MG63 (cell line): ENCODE measurements around the gene SMOC2. TPM values are rescaled to one million over a fixed set of nuclear protein-coding genes. Genes with fewer than 3 reads are reported as not detected.

Experiments used
- DNase-seq: peaks from one replicate; pipeline ENCODE4 v3.0.0-alpha.2; 2020
- H3K27me3 ChIP-seq: fragments of 250-450 bp; sonication (Bioruptor Pico); 2 replicates; pipeline ENCODE4 v1.5.1; 2020; ENCODE audit warnings: mild to moderate bottlenecking, moderate library complexity
- H3K36me3 ChIP-seq: fragments of 250-450 bp; sonication (Bioruptor Pico); 2 replicates; pipeline ENCODE4 v1.5.1; 2020; ENCODE audit warnings: mild to moderate bottlenecking, moderate library complexity
- H3K4me3 ChIP-seq: fragments of 250-450 bp; sonication (Bioruptor Pico); 2 replicates; pipeline ENCODE4 v1.5.1; 2020; ENCODE audit warnings: mild to moderate bottlenecking, moderate library complexity
- H3K9me3 ChIP-seq: fragments of 250-450 bp; sonication (Bioruptor Pico); 2 replicates; pipeline ENCODE4 v1.5.1; 2020; ENCODE audit warnings: mild to moderate bottlenecking, moderate library complexity
- total RNA-seq: library from RNA; depleted of rRNA; stranded (reverse); fragments of >200 nt; shearing (Covaris generic); gene quantifications from 2 replicates; pipeline ENCODE4 v1.2.3, GENCODE V29; 2014; ENCODE audit warnings: low replicate concordance

SMOC2 gene
- total RNA-seq, 1 experiment from 2014 or later: not detected

DNA sequence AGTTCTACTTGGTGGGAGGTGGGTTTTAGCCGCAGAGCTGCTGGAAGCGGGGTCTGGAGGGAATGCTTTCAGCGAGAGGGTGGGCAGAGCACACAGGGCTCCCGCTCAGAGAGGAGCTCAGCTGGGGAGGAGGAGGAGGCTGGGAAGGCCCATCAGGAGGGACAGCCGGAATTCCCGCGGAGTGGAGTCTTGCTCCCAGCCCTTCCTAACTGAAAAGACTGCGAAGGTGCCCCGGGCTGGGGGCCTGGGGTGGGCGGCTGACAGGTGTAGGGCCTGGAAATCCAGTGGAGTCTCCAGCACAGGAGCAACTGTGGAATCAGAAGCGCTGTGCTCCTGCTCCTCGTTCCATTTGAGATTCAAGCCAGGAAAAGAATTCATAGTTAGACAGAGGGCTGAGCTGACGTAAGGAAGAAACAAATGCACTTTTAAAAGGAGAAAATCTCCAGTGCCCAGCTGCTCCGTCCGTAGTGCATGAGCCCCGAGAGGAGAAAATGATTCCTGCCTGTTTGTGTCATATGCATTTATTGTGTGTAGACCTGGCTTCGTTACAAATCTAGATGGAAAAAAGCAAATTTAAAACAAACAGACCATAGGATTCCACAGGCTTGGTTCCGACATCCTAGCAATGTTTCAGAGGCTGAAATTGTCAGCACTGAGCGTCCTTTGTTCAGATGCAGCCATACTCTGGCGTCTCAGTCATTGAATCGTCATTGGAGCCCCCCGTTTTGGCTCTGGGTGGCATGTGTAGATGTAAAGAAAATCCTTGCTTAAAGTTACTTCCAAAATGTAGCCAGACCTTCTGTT, 197.7 kb downstream of the SMOC2 start:
- no peak for DNase-seq
- no peak overlapping the region for H3K4me3 ChIP-seq
- H3K27me3 ChIP-seq: no peaks in the 10 kb centered on the region
- no peaks in the 10 kb centered on the region for H3K36me3 ChIP-seq
- H3K9me3 ChIP-seq: no peaks in the 10 kb centered on the region

DNA sequence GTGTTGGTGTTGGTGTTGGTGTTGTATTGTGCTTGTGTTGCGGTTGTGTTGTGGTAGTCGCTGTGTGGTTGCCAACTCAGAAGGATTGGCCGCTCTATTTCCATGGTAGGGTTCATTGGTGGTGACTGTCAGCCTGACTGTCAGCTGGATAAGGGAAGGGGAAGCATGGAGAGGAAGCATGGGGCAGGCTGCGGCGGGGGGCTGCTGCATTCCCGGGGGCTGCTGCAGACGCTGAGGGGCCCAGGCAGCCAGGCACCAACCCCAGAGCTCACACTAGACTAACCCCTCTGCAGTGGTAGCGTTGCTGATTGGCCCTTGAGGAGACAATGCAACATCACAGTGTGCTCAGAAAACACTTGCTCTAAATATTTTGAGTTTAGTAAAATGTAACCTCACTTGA, 199.2 kb downstream of the SMOC2 start:
- H3K4me3 ChIP-seq: no peak overlapping the region
- H3K36me3 ChIP-seq: no peaks in the 10 kb centered on the region
- no peaks in the 10 kb centered on the region for H3K27me3 ChIP-seq
- no peaks in the 10 kb centered on the region for H3K9me3 ChIP-seq
- no peak for DNase-seq

DNA sequence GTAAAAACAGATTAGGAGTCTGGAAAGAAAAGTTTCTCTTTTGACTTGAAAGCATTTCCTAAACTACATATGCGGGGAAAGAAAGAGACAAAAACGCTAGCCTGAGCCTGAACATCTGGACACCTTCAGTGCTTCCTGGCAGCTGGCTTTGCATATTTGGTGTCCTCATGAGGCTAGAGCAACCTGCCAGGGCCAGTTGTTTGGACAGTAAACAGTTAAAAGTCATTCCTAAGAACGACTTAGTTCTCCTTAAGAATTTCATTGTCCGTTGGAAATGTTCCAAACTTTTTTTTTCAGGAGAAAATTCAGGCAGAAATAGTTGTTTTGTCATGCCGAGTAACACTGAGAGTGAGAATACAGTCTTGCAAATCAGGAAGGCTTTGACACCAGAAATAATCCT, 199.8 kb downstream of the SMOC2 start:
- Histone ChIP-seq H3K9me3 (no peaks in the 10 kb centered on the region), H3K27me3 (no peaks in the 10 kb centered on the region), H3K4me3 (no peak overlapping the region), H3K36me3 (no peaks in the 10 kb centered on the region)
- peak; percentile 5 for DNase-seq

DNA sequence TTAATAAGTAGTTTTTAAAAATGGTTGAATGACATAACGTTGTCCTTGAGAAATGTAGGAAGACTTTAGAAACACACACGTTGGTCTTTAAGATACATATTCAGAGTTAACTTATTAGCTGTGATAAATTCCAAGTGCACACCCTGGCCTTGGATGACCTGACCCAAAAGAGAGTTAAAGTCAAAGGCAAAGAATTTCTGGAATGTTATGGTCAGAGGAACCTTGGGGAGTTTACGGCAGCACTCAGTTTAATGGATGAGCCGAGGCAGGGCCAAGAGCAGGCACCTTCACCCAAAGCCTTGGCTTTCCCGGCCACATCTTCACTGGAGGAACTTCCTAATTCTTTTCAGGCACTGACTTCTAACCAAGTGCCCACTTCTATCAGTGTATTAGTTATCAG, 200.5 kb downstream of the SMOC2 start:
- H3K36me3 ChIP-seq: no peaks in the 10 kb centered on the region
- DNase-seq: peak; percentile 45
- H3K27me3 ChIP-seq: no peaks in the 10 kb centered on the region
- no peaks in the 10 kb centered on the region for H3K9me3 ChIP-seq
- H3K4me3 ChIP-seq: no peak overlapping the region

DNA sequence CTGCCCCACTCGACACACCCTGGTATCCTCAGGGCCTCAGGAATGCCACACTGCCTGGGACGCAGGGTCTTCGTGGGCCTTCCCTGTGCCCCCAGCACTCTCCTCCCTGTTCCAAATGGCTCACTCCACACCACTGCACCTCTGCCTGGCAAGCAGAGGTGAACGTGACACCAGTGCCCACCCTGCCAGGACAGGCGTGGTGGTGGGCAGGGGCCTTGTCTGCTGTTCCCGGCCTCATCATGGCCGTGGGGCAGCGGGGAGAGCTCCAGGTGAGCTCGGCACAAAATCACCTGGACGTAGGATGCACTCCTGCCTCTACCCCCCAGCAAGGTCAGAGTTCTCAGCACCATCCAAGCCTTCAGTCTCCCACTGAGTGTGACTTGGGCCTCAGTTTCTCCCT, 202.4 kb downstream of the SMOC2 start:
- Histone ChIP-seq H3K36me3 (no peaks in the 10 kb centered on the region), H3K27me3 (no peaks in the 10 kb centered on the region), H3K9me3 (no peaks in the 10 kb centered on the region), H3K4me3 (no peak overlapping the region)
- no peak for DNase-seq

DNA sequence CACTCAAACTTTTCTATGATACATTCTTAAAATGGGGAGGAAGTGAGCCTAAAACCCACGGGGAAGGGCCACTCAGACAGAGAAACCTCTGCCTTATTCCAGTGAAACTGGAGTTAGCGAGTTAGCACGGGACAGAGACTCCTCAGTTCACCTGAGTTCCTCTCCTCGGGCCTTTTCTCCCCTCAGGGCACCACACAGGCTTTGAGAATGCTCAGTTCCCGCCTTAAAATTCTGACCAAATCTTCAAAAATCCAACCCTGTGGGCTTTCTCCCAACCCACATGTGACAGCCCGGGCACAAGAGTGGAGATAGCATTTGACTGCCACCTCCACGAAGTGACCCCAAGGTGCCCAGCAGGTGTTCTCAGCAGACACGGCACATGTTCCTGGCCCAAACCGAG, 204.3 kb downstream of the SMOC2 start:
- no peak overlapping the region for H3K4me3 ChIP-seq
- no peaks in the 10 kb centered on the region for H3K27me3 ChIP-seq
- no peak for DNase-seq
- H3K36me3 ChIP-seq: no peaks in the 10 kb centered on the region
- no peaks in the 10 kb centered on the region for H3K9me3 ChIP-seq

DNA sequence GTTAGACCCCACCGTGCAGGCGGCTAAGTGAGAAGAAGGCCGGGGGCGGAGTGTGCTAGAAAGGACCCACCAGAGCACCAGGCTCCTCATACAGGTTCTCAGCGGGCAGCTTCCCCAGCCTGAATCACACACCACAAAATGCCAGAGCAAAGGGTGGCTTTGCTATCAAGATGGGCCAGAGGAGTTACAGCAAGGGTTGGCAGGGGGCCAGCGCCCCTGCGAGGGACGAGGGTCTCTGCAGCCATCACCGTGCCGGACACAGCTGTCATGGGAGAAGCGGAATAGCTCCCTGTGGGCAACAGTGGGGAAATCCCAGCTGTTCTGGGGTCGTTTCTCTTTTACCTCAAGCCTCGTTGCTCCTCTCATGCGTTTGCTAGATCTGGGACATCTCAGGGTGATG, 206.3 kb downstream of the SMOC2 start:
- Histone ChIP-seq H3K27me3 (no peaks in the 10 kb centered on the region), H3K9me3 (no peaks in the 10 kb centered on the region), H3K36me3 (no peaks in the 10 kb centered on the region), H3K4me3 (no peak overlapping the region)
- DNase-seq: no peak

DNA sequence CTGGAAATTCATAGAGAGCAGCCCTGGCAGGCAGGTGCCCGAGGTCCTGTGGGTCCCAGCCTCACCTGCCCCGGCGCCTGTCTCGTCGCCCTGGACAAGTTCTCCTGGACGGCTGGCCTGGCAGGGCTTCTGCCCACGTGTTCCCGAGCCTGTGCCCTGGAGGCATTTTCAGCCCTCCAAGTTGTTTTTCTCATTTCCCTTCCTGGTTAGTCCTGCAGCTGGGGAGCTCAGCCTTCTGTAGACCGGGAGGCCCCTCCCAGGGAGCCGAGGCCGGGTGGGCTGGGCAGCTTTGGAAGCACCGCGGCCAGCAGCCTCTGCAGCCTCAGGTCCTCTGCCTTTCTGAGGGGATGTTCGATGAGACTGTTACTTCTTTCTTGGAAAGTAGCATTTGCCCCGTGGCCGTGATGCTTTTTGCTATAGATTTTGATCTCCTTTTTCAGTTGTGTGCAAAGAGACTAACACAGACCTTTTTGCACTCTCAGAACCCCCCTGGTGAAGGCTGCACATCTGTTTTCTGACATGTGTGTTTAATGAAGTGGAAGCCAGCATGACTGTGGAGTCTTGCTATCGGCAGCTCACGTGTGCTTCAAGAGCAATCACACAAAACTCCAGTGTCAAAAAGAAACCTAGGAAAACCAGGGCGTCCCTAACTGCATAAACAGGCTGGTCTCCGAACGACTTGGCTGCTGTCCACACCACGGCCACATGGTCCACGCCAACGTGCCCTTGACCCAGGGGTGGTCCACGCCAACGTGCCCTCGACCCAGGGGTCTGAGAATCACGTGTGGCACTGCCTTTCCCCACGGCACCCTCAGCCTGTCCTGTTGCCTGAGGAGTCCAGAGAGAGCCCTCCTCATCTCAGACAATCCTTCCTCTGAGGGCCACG, 207.5 kb downstream of the SMOC2 start:
- H3K9me3 ChIP-seq: no peaks in the 10 kb centered on the region
- no peaks in the 10 kb centered on the region for H3K36me3 ChIP-seq
- H3K4me3 ChIP-seq: no peak overlapping the region
- no peak for DNase-seq
- H3K27me3 ChIP-seq: no peaks in the 10 kb centered on the region

DNA sequence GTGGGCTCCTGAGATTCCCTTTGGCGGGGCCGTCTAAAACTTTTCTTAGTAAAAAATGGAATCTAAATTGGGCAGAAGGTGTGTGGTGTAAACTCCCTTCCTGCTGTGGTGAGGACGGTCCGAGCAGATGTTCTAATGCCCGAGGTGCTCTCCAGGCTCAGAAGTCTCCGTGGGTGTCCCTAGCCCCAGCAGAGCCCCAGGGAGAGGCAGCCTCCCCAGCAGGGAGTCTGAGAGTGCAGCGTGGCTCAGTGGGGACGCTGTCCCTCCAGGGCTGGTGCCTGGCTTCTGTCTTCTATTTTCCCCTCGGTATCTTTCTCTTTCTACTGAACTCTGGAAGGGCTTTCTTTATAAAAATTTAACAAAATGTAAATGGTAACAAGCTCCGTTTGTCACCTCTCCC, 208.2 kb downstream of the SMOC2 start:
- DNase-seq: no peak
- H3K9me3 ChIP-seq: no peaks in the 10 kb centered on the region

DNA sequence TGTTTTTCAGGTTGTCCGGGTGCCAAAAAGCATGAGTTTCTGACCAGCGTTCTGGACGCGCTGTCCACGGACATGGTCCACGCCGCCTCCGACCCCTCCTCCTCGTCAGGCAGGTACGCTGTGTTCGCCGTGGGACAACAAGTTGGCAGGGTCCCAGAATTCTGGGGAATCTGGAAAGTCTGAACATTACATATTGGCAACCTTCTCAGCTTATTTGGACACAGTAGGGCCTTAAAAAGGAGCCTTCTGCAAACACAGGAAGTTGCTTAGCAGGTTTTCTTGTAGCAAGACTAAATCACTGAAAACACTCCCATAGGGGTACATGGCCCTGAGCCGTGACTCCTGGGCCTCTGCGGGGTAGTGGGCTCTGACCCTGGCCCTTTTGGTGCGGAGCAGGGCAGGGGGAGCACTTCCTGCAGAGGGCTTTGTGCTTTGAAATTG, 209.7 kb downstream of the SMOC2 start:
- no peak for DNase-seq
- no peaks in the 10 kb centered on the region for H3K27me3 ChIP-seq
- no peaks in the 10 kb centered on the region for H3K36me3 ChIP-seq
- no peak overlapping the region for H3K4me3 ChIP-seq
- no peaks in the 10 kb centered on the region for H3K9me3 ChIP-seq

More for the DNA sequence above, 208.2 kb downstream of the SMOC2 start:
- Histone ChIP-seq H3K27me3 (no peaks in the 10 kb centered on the region), H3K36me3 (no peaks in the 10 kb centered on the region), H3K4me3 (no peak overlapping the region)

DNA sequence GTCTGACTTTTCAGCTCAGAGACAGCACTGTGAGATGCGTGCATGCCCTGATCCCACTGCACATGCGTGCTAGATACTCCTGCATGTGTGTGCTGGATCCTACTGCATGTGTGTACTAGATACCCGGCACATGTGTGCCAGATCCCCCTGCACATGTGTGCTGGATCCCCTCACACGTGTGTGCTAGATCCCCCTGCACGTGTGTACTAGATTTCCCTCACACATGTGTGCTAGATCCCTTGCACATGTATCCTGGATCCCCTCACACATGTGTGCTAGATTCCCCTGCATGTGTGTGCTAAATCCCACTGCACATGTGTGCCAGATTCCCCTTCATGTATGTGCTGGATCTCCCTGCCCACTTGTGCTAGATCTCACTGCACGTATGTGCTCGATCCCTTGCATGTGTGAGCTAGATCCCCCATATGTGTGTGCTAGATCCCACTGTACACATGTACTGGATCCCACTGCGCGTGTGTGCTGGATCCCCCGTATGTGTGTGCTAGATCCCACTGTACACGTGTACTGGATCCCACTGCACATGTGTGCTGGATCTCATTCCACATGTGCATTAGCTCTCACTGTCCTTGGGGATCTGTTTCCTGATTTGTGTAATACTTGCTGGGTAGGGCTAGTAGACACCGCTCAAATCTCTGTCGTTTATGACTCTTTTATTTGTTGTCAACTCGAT, 214.6 kb downstream of the SMOC2 start:
- no peak overlapping the region for H3K4me3 ChIP-seq
- DNase-seq: no peak
- H3K27me3 ChIP-seq: no peaks in the 10 kb centered on the region
- no peaks in the 10 kb centered on the region for H3K9me3 ChIP-seq
- no peaks in the 10 kb centered on the region for H3K36me3 ChIP-seq

DNA sequence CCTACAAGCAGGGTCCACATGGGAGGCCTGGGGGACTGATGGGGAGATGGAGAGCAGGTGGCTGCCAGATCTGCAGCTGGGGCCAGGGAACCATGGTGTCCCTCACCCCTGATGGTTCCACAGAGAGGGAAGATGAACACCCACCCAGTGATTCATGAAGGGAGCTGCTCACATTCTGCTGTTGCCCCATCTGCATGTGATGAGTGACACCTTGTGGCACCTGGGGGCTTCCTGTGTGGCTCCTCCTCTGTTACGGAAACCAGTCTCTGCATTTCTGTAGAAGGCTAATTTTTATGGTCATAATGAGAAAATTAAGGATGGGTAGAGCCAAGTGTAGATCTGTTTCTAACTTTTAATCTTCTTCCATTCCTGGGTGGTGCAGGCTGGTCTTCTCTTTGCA, 217.1 kb downstream of the SMOC2 start:
- Histone ChIP-seq H3K4me3 (no peak overlapping the region), H3K9me3 (no peaks in the 10 kb centered on the region), H3K36me3 (no peaks in the 10 kb centered on the region), H3K27me3 (no peaks in the 10 kb centered on the region)
- no peak for DNase-seq

DNA sequence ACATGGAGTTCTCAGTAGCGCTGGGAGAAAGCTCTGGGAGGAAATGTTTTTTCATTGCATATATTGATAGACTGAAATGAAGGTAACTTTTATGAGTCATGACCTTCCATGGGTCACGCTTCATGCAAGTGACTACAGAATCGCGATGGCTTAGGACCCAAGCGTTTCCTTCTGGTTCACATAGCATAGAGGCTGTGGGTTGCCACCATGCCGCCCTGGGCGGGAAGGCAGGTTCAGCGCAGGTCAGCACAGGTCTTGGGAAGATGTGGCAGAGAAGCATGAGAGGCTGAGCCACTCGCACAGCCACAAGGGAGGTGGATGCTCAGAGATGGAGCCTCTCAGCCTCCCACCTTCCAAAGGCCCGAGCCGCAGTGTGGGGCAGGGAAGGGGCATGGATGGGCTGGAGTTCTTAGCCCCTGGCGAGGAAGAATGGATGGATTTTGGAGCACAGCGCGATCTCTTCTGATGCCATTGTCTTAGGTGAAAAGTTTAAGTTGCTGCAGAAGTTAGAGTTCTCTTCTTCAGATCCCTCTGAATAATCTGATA, 219.5 kb downstream of the SMOC2 start:
- no peaks in the 10 kb centered on the region for H3K9me3 ChIP-seq
- H3K27me3 ChIP-seq: no peaks in the 10 kb centered on the region
- H3K4me3 ChIP-seq: no peak overlapping the region
- no peaks in the 10 kb centered on the region for H3K36me3 ChIP-seq
- DNase-seq: no peak

DNA sequence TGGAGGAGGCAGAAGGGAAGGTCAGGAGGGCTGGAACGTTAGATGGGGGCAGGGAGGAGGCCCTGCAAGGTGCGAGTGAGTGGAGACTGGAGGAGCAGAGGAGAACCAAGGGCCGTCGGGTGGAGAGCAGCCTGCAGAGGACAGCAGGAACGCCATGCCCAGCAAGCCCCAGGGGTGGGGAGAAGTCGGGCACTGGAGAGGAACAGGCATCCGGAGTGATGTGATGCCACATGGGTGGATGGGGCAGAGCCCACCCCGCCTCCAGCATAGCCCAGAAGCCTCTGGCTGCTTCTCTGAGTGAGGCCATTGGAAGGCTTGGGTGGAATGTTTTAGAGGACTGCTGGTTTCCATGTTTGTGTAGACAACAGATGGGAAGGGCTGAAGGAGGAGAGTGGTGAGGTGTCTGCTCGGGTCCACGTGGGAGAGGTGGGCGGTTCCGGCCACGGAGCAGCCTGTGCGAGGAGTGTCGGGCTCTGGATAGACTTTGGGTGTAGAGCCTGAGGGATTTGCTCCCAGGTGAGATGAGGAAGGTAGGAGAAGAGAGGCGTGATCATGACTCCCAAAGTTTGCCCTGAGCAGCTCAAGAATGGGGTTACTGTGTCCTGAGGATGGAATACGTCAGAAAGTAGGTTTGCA, 221.4 kb downstream of the SMOC2 start:
- H3K9me3 ChIP-seq: no peaks in the 10 kb centered on the region
- DNase-seq: no peak
- H3K36me3 ChIP-seq: no peaks in the 10 kb centered on the region

DNA sequence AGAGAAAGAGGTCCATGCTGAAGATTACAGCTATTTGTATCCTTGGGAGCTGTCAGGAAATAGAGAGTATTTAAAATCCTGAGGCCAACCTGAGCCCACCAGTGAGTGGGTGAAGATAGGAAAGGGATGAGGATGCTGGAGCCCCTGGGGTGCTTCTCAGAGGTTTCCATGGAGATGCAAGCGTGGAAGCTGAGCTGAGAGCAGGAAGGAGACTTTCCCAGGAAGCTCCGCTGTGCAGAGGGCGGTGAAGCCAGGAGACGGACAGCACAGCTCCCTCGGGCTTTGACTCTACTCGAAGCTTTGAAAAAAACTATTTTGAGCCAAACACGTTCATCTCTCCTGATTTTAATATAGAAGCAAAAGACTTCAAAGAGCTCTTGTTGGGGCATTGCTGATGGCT, 222.1 kb downstream of the SMOC2 start:
- H3K36me3 ChIP-seq: no peaks in the 10 kb centered on the region
- no peak for DNase-seq
- H3K9me3 ChIP-seq: no peaks in the 10 kb centered on the region
- no peak overlapping the region for H3K4me3 ChIP-seq
- no peaks in the 10 kb centered on the region for H3K27me3 ChIP-seq

More for the DNA sequence above, 221.4 kb downstream of the SMOC2 start:
- H3K4me3 ChIP-seq: no peak overlapping the region
- no peaks in the 10 kb centered on the region for H3K27me3 ChIP-seq

DNA sequence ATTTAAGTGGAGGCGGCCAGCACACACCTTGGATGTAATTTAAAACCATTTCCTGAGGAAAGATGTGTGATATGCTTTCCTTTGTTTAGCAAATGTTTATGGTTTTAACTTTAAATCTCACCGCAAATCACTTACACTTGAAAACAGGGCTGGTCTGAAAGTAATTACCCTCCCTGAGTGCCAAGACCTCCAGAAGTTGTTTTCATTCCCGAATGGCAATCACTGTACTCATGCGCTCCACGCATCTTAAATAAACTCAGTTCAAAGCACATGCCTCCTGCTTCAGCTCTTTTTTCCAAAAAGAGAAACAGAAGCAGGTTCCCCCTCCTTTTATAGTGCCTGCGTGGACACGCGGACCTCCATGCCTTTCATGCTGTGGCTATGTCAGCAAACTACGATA, 224.0 kb downstream of the SMOC2 start:
- H3K4me3 ChIP-seq: no peak overlapping the region
- no peaks in the 10 kb centered on the region for H3K27me3 ChIP-seq
- H3K36me3 ChIP-seq: no peaks in the 10 kb centered on the region
- H3K9me3 ChIP-seq: no peaks in the 10 kb centered on the region
- no peak for DNase-seq
